Epithelial cell of proximal tubule (primary cell): ENCODE measurements around the gene PHC1. TPM values are rescaled to one million over a fixed set of nuclear protein-coding genes. Genes with fewer than 3 reads are reported as not detected.

Source experiments
- DNase-seq: peaks from one replicate; pipeline ENCODE4 v3.0.0-alpha.2; 2011; ENCODE audit warnings: low read depth
- H3K4me3 ChIP-seq: 2 replicates; pipeline ENCODE4 v1.5.1; 2011; ENCODE audit warnings: low read depth, mild to moderate bottlenecking, low read length
- CTCF ChIP-seq: conservative IDR thresholded peaks from 2 replicates; pipeline ENCODE4 v1.5.1; 2012; ENCODE audit warnings: low read depth, mild to moderate bottlenecking, low read length
- total RNA-seq: library from RNA; depleted of rRNA; stranded (reverse); fragments of >200 nt; gene quantifications from 2 replicates; pipeline ENCODE4 v1.2.3, GENCODE V29; 2015

Gene PHC1
- total RNA-seq, 1 donor from 2014 or later = 31.0 TPM

GRCh38 chr12:8950221-8950527 is 35.9 kb downstream of the PHC1 start:
- peak; percentile 41 for DNase-seq
- TF ChIP-seq CTCF = no peak
- peak overlapping the region; percentile 81 for H3K4me3 ChIP-seq

GRCh38 chr12:8950702-8951478 is 36.6 kb downstream of the PHC1 start:
- no peak for DNase-seq
- H3K4me3 ChIP-seq = peak overlapping the region; percentile 81
- peak; percentile 7 for TF ChIP-seq CTCF

GRCh38 chr12:8951744-8952143 is 37.4 kb downstream of the PHC1 start:
- TF ChIP-seq CTCF = no peak
- DNase-seq = no peak

GRCh38 chr12:8953773-8954402 is 39.6 kb downstream of the PHC1 start:
- H3K4me3 ChIP-seq = no peak overlapping the region
- no peak for DNase-seq
- TF ChIP-seq CTCF = no peak

More at GRCh38 chr12:8951744-8952143, 37.4 kb downstream of the PHC1 start:
- no peak overlapping the region for H3K4me3 ChIP-seq

GRCh38 chr12:8956073-8956472 is 41.8 kb downstream of the PHC1 start:
- no peak for TF ChIP-seq CTCF
- DNase-seq = no peak
- no peak overlapping the region for H3K4me3 ChIP-seq

- TF ChIP-seq CTCF = no peak
These were observed 42.5 kb downstream of the PHC1 start for GRCh38 chr12:8956772-8957171.

GRCh38 chr12:8957561-8957960 is 43.3 kb downstream of the PHC1 start:
- DNase-seq = no peak
- H3K4me3 ChIP-seq = no peak overlapping the region
- TF ChIP-seq CTCF = no peak

More at GRCh38 chr12:8956772-8957171, 42.5 kb downstream of the PHC1 start:
- H3K4me3 ChIP-seq = no peak overlapping the region
- no peak for DNase-seq
